ENCODE data around the gene C20orf144.

- TF ChIP-seq CTCF (IDR thresholded peaks at IDR 0.05) (no peak), POLR2A (IDR thresholded peaks at IDR 0.05) (no peak)
Observed at GRCh38 chr20:33664762-33665144, 2.6 kb downstream of the C20orf144 start.

Measured in uterus (tissue), 2 donors.